ES-I3 (cell line): Measurements from ENCODE around the gene LDLRAD4.

Source experiments
- H3K36me3 ChIP-seq: 2 replicates; pipeline ENCODE4 v1.6.1; 2013; ENCODE audit warnings: mild to moderate bottlenecking, low read length, control low read depth, moderate library complexity; ENCODE audit not compliant: insufficient read depth
- H3K4me1 ChIP-seq: 2 replicates; pipeline ENCODE4 v1.6.1; 2013; ENCODE audit warnings: mild to moderate bottlenecking, control low read depth, low read length; ENCODE audit not compliant: insufficient read depth
- H3K9ac ChIP-seq: 2 replicates; pipeline ENCODE4 v1.6.1; 2013; ENCODE audit warnings: low read depth, mild to moderate bottlenecking, low read length, moderate library complexity
- H3K9me3 ChIP-seq: 2 replicates; pipeline ENCODE4 v1.6.1; 2013; ENCODE audit warnings: mild to moderate bottlenecking, low read length, moderate library complexity; ENCODE audit not compliant: control insufficient read depth, insufficient read depth

LDLRAD4 gene

GRCh38 chr18:13536578-13536977 is 318.0 kb downstream of the LDLRAD4 start:
- no peak overlapping the region for H3K9ac ChIP-seq
- no peaks in the 10 kb centered on the region for H3K36me3 ChIP-seq
- peaks cover 10% of the 10 kb centered on the region for H3K4me1 ChIP-seq
- H3K9me3 ChIP-seq: no peaks in the 10 kb centered on the region

GRCh38 chr18:13537022-13537780 is 318.6 kb downstream of the LDLRAD4 start:
- Histone ChIP-seq H3K36me3 (no peaks in the 10 kb centered on the region), H3K9me3 (no peaks in the 10 kb centered on the region), H3K4me1 (peaks cover 10% of the 10 kb centered on the region), H3K9ac (no peak overlapping the region)

- no peaks in the 10 kb centered on the region for H3K9me3 ChIP-seq
- H3K9ac ChIP-seq: no peak overlapping the region
- no peaks in the 10 kb centered on the region for H3K36me3 ChIP-seq
- H3K4me1 ChIP-seq: peaks cover 10% of the 10 kb centered on the region
Observed at GRCh38 chr18:13538630-13539029, 320.1 kb downstream of the LDLRAD4 start.

- H3K9ac ChIP-seq: no peak overlapping the region
- no peaks in the 10 kb centered on the region for H3K36me3 ChIP-seq
- H3K4me1 ChIP-seq: peaks cover 10% of the 10 kb centered on the region
- no peaks in the 10 kb centered on the region for H3K9me3 ChIP-seq
Observed at GRCh38 chr18:13539050-13539449, 320.5 kb downstream of the LDLRAD4 start.

- no peaks in the 10 kb centered on the region for H3K9me3 ChIP-seq
- H3K4me1 ChIP-seq: peaks cover 10% of the 10 kb centered on the region
- H3K9ac ChIP-seq: no peak overlapping the region
- H3K36me3 ChIP-seq: no peaks in the 10 kb centered on the region
Observed at GRCh38 chr18:13539843-13540476, 321.4 kb downstream of the LDLRAD4 start.

- no peak overlapping the region for H3K9ac ChIP-seq
- no peaks in the 10 kb centered on the region for H3K9me3 ChIP-seq
- H3K36me3 ChIP-seq: no peaks in the 10 kb centered on the region
- peaks cover 10% of the 10 kb centered on the region for H3K4me1 ChIP-seq
Observed at GRCh38 chr18:13540477-13541182, 322.1 kb downstream of the LDLRAD4 start.

GRCh38 chr18:13541621-13542519 is 323.3 kb downstream of the LDLRAD4 start:
- Histone ChIP-seq H3K9me3 (no peaks in the 10 kb centered on the region), H3K36me3 (no peaks in the 10 kb centered on the region), H3K4me1 (peaks cover 10% of the 10 kb centered on the region), H3K9ac (no peak overlapping the region)

GRCh38 chr18:13542520-13542847 is 323.9 kb downstream of the LDLRAD4 start:
- H3K36me3 ChIP-seq: no peaks in the 10 kb centered on the region
- H3K9ac ChIP-seq: no peak overlapping the region
- no peaks in the 10 kb centered on the region for H3K9me3 ChIP-seq
- H3K4me1 ChIP-seq: peaks cover 10% of the 10 kb centered on the region

- no peak overlapping the region for H3K9ac ChIP-seq
- H3K9me3 ChIP-seq: no peaks in the 10 kb centered on the region
- no peaks in the 10 kb centered on the region for H3K36me3 ChIP-seq
- H3K4me1 ChIP-seq: peaks cover 10% of the 10 kb centered on the region
Observed at GRCh38 chr18:13543144-13543543, 324.6 kb downstream of the LDLRAD4 start.

- Histone ChIP-seq H3K9me3 (no peaks in the 10 kb centered on the region), H3K36me3 (no peaks in the 10 kb centered on the region), H3K4me1 (peaks cover 5% of the 10 kb centered on the region), H3K9ac (no peak overlapping the region)
Observed at GRCh38 chr18:13543811-13544732, 325.5 kb downstream of the LDLRAD4 start.

- Histone ChIP-seq H3K9me3 (no peaks in the 10 kb centered on the region), H3K4me1 (no peaks in the 10 kb centered on the region; the same call in 1 of the 2 replicates), H3K36me3 (no peaks in the 10 kb centered on the region), H3K9ac (no peak overlapping the region)
Observed at GRCh38 chr18:13544953-13545352, 326.4 kb downstream of the LDLRAD4 start.

- no peak overlapping the region for H3K9ac ChIP-seq
- no peaks in the 10 kb centered on the region; the same call in 1 of the 2 replicates for H3K4me1 ChIP-seq
- H3K36me3 ChIP-seq: no peaks in the 10 kb centered on the region
- H3K9me3 ChIP-seq: no peaks in the 10 kb centered on the region
Observed at GRCh38 chr18:13545514-13545913, 327.0 kb downstream of the LDLRAD4 start.

GRCh38 chr18:13545955-13546354 is 327.4 kb downstream of the LDLRAD4 start:
- H3K9ac ChIP-seq: no peak overlapping the region
- H3K4me1 ChIP-seq: no peaks in the 10 kb centered on the region
- H3K36me3 ChIP-seq: no peaks in the 10 kb centered on the region
- no peaks in the 10 kb centered on the region for H3K9me3 ChIP-seq
